PC-3 (cell line): ENCODE measurements around the gene IL11RA. TPM values are rescaled to one million over a fixed set of nuclear protein-coding genes. Genes with fewer than 3 reads are reported as not detected.

ENCODE experiments used
- ATAC-seq: fragments of 200-7000 bp; cut with Tn5 transposase; 2 replicates; pipeline ENCODE4 v1.9.1; 2020; ENCODE audit warnings: mild to moderate bottlenecking, moderate library complexity
- BruUV-seq: library from RNA; stranded (reverse); fragments of 400-500 nt; replicated peaks from 2 replicates; lab custom pipeline; 2021; lab: Mats Ljungman, UMichigan
- CTCF ChIA-PET: fragments of 300-600 bp; sonication (Branson Sonifier 250); formaldehyde crosslinking; loops from one replicate; lab custom pipeline; 2022; ENCODE audit warnings: antibody characterized with exemption; lab: Charles Lee
- POLR2A ChIA-PET: fragments of 300-600 bp; sonication (Branson Sonifier 250); formaldehyde crosslinking; loops from one replicate; lab custom pipeline; 2022; ENCODE audit warnings: antibody characterized with exemption; ENCODE audit not compliant: unreplicated experiment; lab: Charles Lee
- DNase-seq: peaks from one replicate; pipeline ENCODE4 v3.0.0-alpha.2; 2015
- H2AFZ ChIP-seq: fragments of 300-600 bp; sonication (generic); 2 replicates; pipeline ENCODE4 v1.6.0; 2016; ENCODE audit warnings: antibody characterized with exemption, low read length
- H3F3A ChIP-seq: fragments of 300-600 bp; sonication (generic); one replicate; pipeline ENCODE4 v1.6.0; 2017; ENCODE audit warnings: antibody characterized with exemption, low read length, control low read depth, mild to moderate bottlenecking; ENCODE audit not compliant: unreplicated experiment
- H3K27ac ChIP-seq: fragments of 300-600 bp; sonication (generic); 2 replicates; pipeline ENCODE4 v1.5.1; 2016; ENCODE audit warnings: mild to moderate bottlenecking, low read length
- H3K27me3 ChIP-seq: fragments of 300-600 bp; sonication (generic); 2 replicates; pipeline ENCODE4 v1.6.1; 2016; ENCODE audit warnings: low read length, mixed read lengths
- H3K36me3 ChIP-seq: fragments of 300-600 bp; sonication (generic); 2 replicates; pipeline ENCODE4 v1.6.1; 2016; ENCODE audit warnings: low read depth, mixed run types, low read length, mixed read lengths
- H3K4me1 ChIP-seq: fragments of 300-600 bp; sonication (generic); 2 replicates; pipeline ENCODE4 v1.5.1; 2016; ENCODE audit warnings: low read length; ENCODE audit not compliant: insufficient read depth
- H3K4me2 ChIP-seq: fragments of 300-600 bp; sonication (generic); 2 replicates; pipeline ENCODE4 v1.6.0; 2016; ENCODE audit warnings: low read length
- H3K4me3 ChIP-seq: fragments of 300-600 bp; sonication (generic); 2 replicates; pipeline ENCODE4 v1.5.1; 2016; ENCODE audit warnings: mild to moderate bottlenecking, low read length, mixed read lengths
- H3K79me2 ChIP-seq: fragments of 300-600 bp; sonication (generic); 2 replicates; pipeline ENCODE4 v1.6.1; 2017; ENCODE audit warnings: low read length, mixed read lengths
- H3K9ac ChIP-seq: fragments of 300-600 bp; sonication (generic); 2 replicates; pipeline ENCODE4 v1.6.0; 2016; ENCODE audit warnings: mild to moderate bottlenecking, low read length
- H3K9me2 ChIP-seq: fragments of 300-600 bp; sonication (generic); replicated peaks from 2 replicates; pipeline ENCODE4 v1.6.1; 2016; ENCODE audit warnings: mixed run types, low read length, mixed read lengths
- H3K9me3 ChIP-seq: fragments of 300-600 bp; sonication (generic); 2 replicates; pipeline ENCODE4 v1.6.1; 2016; ENCODE audit warnings: low read length, mixed read lengths
- H4K20me1 ChIP-seq: fragments of 300-600 bp; sonication (generic); 2 replicates; pipeline ENCODE4 v1.6.1; 2016; ENCODE audit warnings: low read length, mixed read lengths
- CTCF ChIP-seq: fragments of 300-600 bp; sonication (generic); conservative IDR thresholded peaks from 2 replicates; pipeline ENCODE4 v1.5.1; 2017; ENCODE audit warnings: antibody characterized with exemption, low read depth, mild to moderate bottlenecking, low read length
- EZH2 ChIP-seq: fragments of 300-600 bp; sonication (generic); IDR thresholded peaks from one replicate; pipeline ENCODE4 v1.6.1; 2017; ENCODE audit warnings: antibody characterized with exemption, mild to moderate bottlenecking, low read length; ENCODE audit not compliant: unreplicated experiment
- EZH2phosphoT487 ChIP-seq: fragments of 300-600 bp; sonication (generic); IDR thresholded peaks from 2 replicates; pipeline ENCODE4 v1.6.1; 2018; ENCODE audit warnings: mild to moderate bottlenecking, antibody characterized with exemption, low read length, borderline replicate concordance
- intact Hi-C: fragments of 100-400 bp; cut with micrococcal nuclease; formaldehyde crosslinking; loops from 2 replicates; pipeline ENCODE4 v1.9.0; 2023
- total RNA-seq: library from RNA; depleted of rRNA; stranded (reverse); fragments of >200 nt; gene quantifications from 2 replicates; pipeline ENCODE4 v1.2.3, GENCODE V29; 2014

The IL11RA gene
- total RNA-seq, 1 experiment from 2014 or later: 8.3 TPM

DNA sequence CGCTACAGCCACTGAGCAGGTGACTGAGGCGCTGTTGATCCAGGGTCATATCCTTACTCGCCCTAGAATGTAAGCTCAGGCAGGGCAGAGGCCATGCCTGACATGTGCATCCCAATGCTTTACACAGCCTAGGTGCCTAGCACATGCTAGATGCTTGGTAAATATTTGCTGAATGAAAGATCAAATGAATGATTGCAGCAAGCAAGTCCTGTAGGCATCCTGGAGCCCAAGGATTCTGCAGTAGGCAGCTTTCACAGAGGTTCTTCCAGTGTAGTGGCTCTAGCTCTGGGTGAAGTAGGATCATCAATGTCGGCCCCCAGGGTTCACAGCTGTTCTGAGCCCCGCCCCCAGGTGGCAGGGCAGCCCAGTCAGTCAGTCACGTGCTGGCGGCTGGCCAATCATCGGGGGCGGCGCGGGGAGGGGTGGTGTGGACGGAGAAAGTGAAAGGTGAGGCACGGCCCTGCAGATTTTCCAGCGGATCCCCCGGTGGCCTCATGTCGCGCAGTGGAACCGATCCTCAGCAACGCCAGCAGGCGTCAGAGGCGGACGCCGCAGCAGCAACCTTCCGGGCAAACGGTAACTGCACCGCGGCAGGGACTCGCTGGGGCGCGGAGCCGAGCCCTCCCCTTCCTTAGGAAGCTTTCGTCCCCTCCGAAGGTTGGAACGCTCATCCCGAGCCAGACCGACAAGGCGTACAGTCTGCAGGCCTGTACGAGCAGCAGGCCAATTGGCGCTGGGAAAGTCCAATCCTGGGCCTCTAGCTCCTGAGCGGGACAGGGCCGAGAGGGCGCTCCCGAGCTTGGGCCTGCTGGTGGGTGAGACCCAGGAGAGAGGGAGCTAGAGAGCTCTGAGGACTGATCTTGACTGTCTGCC lies 5.5 kb upstream of the IL11RA start, which contains the start of gene GALT:
Gene GALT, plus strand, starts transcription at position 465 of the 873 bp plus-strand sequence. Its CDS starts 30 bp downstream, at position 495.
- intact Hi-C loops: no loop called here
- no peak within 1 kb of the TSS for H3K27ac ChIP-seq

DNA sequence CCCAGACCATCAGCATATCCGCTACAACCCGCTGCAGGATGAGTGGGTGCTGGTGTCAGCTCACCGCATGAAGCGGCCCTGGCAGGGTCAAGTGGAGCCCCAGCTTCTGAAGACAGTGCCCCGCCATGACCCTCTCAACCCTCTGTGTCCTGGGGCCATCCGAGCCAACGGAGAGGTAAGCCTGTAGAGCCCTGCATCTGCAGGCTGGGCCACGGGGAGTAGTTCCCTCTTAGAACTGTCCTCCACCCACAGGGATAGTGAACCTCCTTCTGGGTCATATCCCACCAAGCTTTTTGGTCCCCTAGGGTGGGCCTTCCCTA lies 4.9 kb upstream of the IL11RA start:
- H3K9me2 ChIP-seq: no peaks in the 10 kb centered on the region
- H3K36me3 ChIP-seq: no peaks in the 10 kb centered on the region
- H3K4me1 ChIP-seq: peaks cover 17% of the 10 kb centered on the region; the same call in 1 of the 2 replicates
- ATAC-seq: no peak
- no TSS peak for BruUV-seq
- H3K9ac ChIP-seq: peak overlapping the region; percentile 77
- intact Hi-C loops: no loop called here
- peak overlapping the region; percentile 92 for H3K4me2 ChIP-seq
- H3K4me3 ChIP-seq: peak overlapping the region; percentile 81
- CTCF ChIA-PET: interaction anchor here (0.6 to 1.6 kb wide), 4 partner anchors 9 to 55 kb away, joined by 3 to 5 read pairs (median 3); partner anchors contain the start of gene SIGMAR1
- no peaks in the 10 kb centered on the region for H3K9me3 ChIP-seq
- TF ChIP-seq CTCF: no peak
- no peak for TF ChIP-seq EZH2phosphoT487
- no peak for TF ChIP-seq EZH2
- peaks cover 10% of the 10 kb centered on the region; the same call in 1 of the 2 replicates for H3K79me2 ChIP-seq
- H3F3A ChIP-seq: no peaks in the 10 kb centered on the region
- POLR2A ChIA-PET: no interaction called here
- H3K27me3 ChIP-seq: no peaks in the 10 kb centered on the region
- no peak for DNase-seq
- H3K27ac ChIP-seq: no peak overlapping the region
- H2AFZ ChIP-seq: peak overlapping the region; percentile 67
- H4K20me1 ChIP-seq: no peaks in the 10 kb centered on the region

More for the DNA sequence above, 5.5 kb upstream of the IL11RA start, which contains the start of gene GALT:
- H3F3A ChIP-seq: no peaks in the 10 kb centered on the region
- DNase-seq (peak; percentile 67), ATAC-seq (peak; percentile 73)
- H3K27me3 ChIP-seq: no peaks in the 10 kb centered on the region
- H4K20me1 ChIP-seq: no peaks in the 10 kb centered on the region
- peaks cover 10% of the 10 kb centered on the region; the same call in 1 of the 2 replicates for H3K79me2 ChIP-seq
- ChIA-PET CTCF (interaction anchor here (0.6 to 1.6 kb wide), 4 partner anchors 9 to 56 kb away, joined by 3 to 5 read pairs (median 3); partner anchors contain the start of gene SIGMAR1), POLR2A (interaction anchor here (1.3 kb wide), 1 partner anchor 9 kb away, joined by 3 read pairs; the partner anchor contains the start of gene SIGMAR1)
- no peaks in the 10 kb centered on the region for H3K9me2 ChIP-seq
- H3K4me2 ChIP-seq: peak within 1 kb of the TSS; percentile 92
- H2AFZ ChIP-seq: peak within 1 kb of the TSS; percentile 67
- peak within 1 kb of the TSS; percentile 81 for H3K4me3 ChIP-seq
- H3K4me1 ChIP-seq: peaks cover 13% of the 10 kb centered on the region; the same call in 1 of the 2 replicates
- H3K9ac ChIP-seq: peak within 1 kb of the TSS; percentile 77
- no peaks in the 10 kb centered on the region for H3K9me3 ChIP-seq
- no peaks in the 10 kb centered on the region for H3K36me3 ChIP-seq
- TF ChIP-seq EZH2 (no peak), CTCF (peak; percentile 51), EZH2phosphoT487 (no peak)
- BruUV-seq: TSS peak; percentile 49
